Mucosa of rectum (tissue), 2 donors: Measurements from ENCODE around the gene TMC6.

Experiments used
- H3K27ac ChIP-seq, 2 donors: one replicate each; pipeline ENCODE4 v1.7.0; 2013; ENCODE audit warnings: inconsistent platforms in 2 of 2, low read depth in 2 of 2, low read length in 2 of 2
- H3K27me3 ChIP-seq, 2 donors: one replicate each; pipeline ENCODE4 v1.7.0; 2013; ENCODE audit warnings: low read length in 2 of 2; ENCODE audit not compliant: control insufficient read depth in 2 of 2, insufficient read depth in 2 of 2
- H3K36me3 ChIP-seq, 2 donors: one replicate each; pipeline ENCODE4 v1.7.0; 2013; ENCODE audit warnings: low read length in 2 of 2; ENCODE audit not compliant: control insufficient read depth in 2 of 2, insufficient read depth in 2 of 2
- H3K4me1 ChIP-seq, 2 donors: one replicate each; pipeline ENCODE4 v1.7.0; 2013; ENCODE audit warnings: low read length in 2 of 2, mild to moderate bottlenecking in 1 of 2; ENCODE audit not compliant: control insufficient read depth in 2 of 2, insufficient read depth in 2 of 2
- H3K4me3 ChIP-seq, 2 donors: one replicate each; pipeline ENCODE4 v1.7.0; 2013; ENCODE audit warnings: low read length in 2 of 2
- H3K9ac ChIP-seq, 2 donors: one replicate each; pipeline ENCODE4 v1.7.0; 2013; ENCODE audit warnings: low read length in 2 of 2, low read depth in 1 of 2, mild to moderate bottlenecking in 1 of 2
- H3K9me3 ChIP-seq, 2 donors: one replicate each; pipeline ENCODE4 v1.7.0; 2013; ENCODE audit warnings: low read length in 2 of 2; ENCODE audit not compliant: control insufficient read depth in 2 of 2
- donor health status: healthy.
- donor health status: Normal muscosa, but diverticular disease.

The TMC6 gene

DNA sequence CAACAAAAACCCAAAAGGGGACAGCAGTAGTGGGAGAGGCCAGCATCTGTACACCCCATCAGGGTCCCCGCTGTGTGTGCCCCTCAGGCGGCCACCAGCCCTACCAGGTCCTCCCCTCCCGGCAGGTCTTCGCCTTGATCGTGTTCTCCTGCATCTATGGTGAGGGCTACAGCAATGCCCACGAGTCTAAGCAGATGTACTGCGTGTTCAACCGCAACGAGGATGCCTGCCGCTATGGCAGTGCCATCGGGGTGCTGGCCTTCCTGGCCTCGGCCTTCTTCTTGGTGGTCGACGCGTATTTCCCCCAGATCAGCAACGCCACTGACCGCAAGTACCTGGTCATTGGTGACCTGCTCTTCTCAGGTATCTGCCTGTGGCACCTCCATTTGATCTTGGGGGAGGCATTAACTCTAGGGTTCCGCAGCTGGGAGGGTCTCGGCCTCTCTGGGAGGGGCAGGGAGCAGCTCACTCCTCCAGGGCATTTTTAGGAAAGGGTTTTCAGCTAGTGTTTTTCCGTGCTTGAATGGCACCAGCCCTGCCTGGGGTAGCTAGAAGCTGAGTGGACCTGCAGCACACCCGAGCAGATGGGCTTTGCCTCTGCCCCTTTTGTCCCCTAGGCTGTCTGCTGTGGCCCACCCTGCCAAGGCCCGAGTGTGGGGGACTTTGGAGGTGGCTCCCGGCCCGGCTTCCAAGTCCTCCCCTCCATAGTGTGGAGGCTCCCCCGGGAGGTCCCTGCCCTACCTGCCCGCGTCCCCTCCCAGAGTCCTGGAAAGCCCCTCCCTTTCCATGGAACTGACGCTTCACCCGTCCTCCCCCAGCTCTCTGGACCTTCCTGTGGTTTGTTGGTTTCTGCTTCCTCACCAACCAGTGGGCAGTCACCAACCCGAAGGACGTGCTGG is 42.4 kb upstream of the TMC6 start:
- Histone ChIP-seq H3K4me3 (peak overlapping the region in 1 of 2 donors; percentile 13), H3K9ac (peak overlapping the region in 1 of 2 donors; percentile 74), H3K9me3 (no peaks in the 10 kb centered on the region), H3K4me1 (peaks cover 64 to 76% of the 10 kb centered on the region in 2 donors), H3K27ac (peak overlapping the region; percentile 93 to 97), H3K27me3 (no peaks in the 10 kb centered on the region), H3K36me3 (peaks cover 12 to 14% of the 10 kb centered on the region in 2 donors)

DNA sequence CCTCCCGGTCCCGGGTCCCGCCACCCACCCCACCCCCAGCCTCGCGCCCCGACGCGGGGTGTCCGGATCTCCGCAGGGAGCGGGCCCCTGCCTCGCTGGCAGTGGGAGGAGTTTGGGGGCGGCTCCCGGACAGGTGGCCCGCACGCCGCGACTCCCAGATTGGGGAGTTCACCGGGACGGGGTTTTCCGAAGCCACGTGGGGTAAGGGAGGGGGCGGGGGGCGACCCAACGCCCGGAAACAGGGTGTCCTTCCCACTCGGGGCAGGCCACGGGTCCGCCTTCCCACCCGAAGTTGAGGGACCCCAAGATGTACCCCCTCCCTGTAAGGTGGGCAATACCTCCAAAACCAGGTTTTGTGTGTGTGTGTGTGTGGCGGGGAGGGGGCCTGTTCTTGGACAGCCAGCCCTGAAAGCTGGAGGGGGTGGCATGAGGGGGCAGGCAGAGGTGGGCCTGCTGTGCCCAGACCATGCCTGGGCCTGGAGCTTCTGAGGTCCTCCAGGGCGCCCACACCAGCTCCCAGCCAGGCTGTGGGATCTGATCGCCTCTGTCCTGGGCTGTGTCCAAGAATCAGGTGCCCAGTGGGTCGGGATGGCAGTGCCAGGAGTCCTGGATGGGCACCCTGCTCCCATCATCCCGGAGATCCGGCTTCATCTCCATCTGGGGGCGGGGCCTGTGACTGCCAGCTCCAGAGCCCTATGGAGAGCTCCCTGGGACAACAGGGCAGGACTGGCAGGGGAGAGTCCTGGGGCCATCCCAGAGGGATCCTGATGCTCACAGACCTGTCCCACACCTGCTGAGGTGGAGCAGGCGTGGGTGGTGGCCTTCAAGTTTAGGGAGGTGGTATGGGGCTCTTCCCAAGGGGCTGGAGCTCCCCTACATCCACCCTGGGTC is 40.6 kb upstream of the TMC6 start:
- Histone ChIP-seq H3K27me3 (no peaks in the 10 kb centered on the region), H3K9me3 (no peaks in the 10 kb centered on the region), H3K27ac (peak overlapping the region; percentile 78 to 88), H3K4me3 (peak overlapping the region; percentile 63 to 71), H3K9ac (peak overlapping the region; percentile 68 to 91), H3K4me1 (peaks cover 46 to 59% of the 10 kb centered on the region in 2 donors), H3K36me3 (peaks cover 12 to 14% of the 10 kb centered on the region in 2 donors)

DNA sequence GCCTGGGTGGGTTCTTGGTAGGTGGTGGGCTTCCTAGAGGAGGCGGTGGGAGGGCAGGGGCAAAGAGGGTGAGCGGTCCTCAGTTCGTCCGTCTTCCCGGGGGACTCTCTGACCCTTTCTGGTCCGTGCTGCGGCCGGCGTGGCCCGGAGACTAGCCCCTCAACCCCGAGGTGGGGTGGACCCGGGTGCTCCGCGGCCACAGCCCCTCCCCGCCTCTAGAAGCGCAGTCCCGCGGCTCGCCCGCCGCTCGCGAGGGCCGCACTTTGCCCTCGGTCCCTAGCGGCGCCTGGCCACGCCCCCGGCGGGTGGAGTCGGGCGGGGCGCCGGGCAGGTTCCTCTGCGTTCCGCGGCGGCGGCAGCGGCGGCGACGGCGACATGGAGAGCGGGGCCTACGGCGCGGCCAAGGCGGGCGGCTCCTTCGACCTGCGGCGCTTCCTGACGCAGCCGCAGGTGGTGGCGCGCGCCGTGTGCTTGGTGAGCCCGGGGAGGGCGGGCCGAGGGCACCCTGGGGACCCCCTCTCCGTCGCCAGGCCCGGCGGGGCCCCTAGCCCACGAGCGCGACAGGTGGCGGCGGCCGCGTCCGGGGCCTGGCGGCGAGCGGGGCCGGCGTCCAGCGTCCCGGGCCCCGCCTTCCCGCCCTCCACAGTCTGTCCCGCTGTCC is 39.8 kb upstream of the TMC6 start, which contains the start of gene SYNGR2:
SYNGR2 (plus strand) TSS at position 340 of the 661 bp plus-strand sequence; CDS start at position 376, 36 bp downstream.
- Histone ChIP-seq H3K4me1 (peaks cover 38 to 51% of the 10 kb centered on the region in 2 donors), H3K4me3 (peak within 1 kb of the TSS; percentile 63 to 71), H3K9ac (peak within 1 kb of the TSS; percentile 68 to 91), H3K9me3 (no peaks in the 10 kb centered on the region), H3K27ac (peak within 1 kb of the TSS; percentile 78 to 88), H3K27me3 (no peaks in the 10 kb centered on the region), H3K36me3 (peaks cover 11 to 13% of the 10 kb centered on the region in 2 donors)

DNA sequence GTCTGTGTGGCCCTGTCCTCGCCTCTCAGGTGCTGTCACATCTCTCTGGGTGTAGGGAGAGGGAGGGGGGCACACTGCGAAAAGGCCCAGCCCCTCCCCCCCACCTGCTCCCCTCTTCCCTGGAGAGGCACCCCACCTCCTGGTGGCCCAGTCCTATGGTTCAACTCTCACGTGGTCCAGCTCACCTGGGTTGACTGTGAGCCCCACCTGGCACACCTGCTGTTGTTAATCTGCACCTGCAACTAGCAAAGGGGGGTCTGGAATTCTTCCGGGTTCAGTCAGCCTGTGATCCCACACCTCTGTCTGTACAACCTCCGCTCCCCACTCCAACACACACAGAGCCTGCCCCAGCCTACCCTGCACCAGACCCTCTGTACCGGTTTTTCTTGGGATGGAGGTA is 37.9 kb upstream of the TMC6 start:
- H3K4me1 ChIP-seq, result peaks cover 18 to 31% of the 10 kb centered on the region in 2 donors
- H3K4me3 ChIP-seq, result no peak overlapping the region
- no peaks in the 10 kb centered on the region for H3K9me3 ChIP-seq
- peak overlapping the region in 1 of 2 donors; percentile 19 for H3K27ac ChIP-seq
- H3K9ac ChIP-seq, result no peak overlapping the region
- peaks cover 2 to 5% of the 10 kb centered on the region in 2 donors for H3K36me3 ChIP-seq
- no peaks in the 10 kb centered on the region for H3K27me3 ChIP-seq

DNA sequence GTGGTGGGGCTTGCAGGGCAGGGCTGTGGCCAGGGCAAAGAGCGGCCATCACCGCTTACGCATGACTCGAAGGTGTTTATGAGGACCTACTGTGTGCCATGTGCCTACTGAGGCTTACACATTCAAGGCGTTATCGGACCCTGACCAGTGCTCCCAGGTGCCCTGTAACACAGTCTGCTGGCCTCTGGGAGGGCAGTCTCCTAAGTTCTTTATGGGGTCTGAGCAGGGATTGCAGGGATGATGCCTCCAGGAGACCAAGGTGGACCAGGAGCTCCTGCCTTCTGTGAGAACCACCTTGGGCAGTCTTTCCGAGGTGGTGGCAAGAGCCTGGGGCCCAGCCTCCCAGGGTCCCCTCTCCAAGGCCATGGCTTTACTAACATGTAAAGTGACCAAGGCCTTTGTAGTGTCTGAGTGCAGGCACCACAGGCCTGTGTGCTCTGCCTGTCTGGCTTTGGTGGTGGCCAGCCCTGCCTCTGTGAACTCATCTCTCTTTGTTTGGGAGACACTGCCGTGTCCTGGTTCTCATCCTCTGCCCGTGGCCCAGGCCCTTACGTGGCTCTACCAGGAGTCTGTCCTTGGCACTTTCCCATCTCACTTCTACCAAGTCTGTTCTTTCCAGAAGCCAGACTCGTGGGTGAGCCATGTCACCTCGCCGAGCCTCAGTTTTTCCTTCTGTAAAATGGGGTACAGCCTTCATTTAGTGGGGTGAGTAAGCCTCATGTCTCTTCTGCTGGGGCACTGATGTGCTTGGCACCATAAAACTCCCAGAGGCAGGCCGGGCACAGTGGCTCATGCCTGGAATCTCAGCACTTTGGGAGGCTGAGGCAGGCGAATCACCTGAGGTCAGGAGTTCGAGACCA is 36.4 kb upstream of the TMC6 start:
- Histone ChIP-seq H3K4me1 (peaks cover 11 to 19% of the 10 kb centered on the region in 2 donors), H3K4me3 (no peak overlapping the region), H3K27ac (no peak overlapping the region), H3K36me3 (no peaks in the 10 kb centered on the region), H3K27me3 (no peaks in the 10 kb centered on the region), H3K9ac (no peak overlapping the region), H3K9me3 (no peaks in the 10 kb centered on the region)

DNA sequence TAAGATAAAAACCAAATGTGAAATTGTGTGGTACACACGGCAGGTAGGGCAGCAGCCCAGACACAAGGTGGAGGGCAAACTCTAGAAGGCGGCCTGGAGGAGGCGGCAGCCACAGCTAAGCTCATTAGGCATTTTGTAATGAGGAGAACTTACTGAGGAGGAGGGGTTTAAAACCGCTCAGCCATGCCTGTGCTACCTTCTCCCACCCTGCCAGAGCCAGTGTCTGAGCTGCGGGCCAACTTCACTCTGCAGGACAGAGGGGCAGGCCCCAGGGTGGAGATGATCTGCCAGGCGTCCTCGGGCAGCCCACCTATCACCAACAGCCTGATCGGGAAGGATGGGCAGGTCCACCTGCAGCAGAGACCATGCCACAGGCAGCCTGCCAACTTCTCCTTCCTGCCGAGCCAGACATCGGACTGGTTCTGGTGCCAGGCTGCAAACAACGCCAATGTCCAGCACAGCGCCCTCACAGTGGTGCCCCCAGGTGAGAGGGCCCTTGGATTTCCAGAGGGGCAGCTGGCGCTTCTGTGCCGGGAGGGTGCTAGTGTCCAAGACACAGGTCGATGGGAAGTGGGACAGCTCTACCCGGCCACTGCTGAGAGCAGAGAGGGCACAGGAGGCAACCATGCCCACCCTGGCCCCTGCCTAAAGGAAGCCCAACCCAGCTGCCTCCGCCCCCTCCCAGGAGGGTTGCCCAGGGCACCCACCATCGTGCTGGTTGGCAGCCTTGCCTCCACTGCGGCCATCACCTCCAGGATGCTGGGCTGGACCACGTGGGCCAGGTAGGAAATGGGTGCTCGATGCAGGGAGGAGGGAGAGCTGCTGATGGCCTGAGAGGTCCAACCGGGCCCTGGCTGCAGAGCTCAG is 35.6 kb upstream of the TMC6 start:
- H3K36me3 ChIP-seq, result no peaks in the 10 kb centered on the region
- peaks cover 2 to 10% of the 10 kb centered on the region in 2 donors for H3K4me1 ChIP-seq
- no peak overlapping the region for H3K27ac ChIP-seq
- no peaks in the 10 kb centered on the region for H3K9me3 ChIP-seq
- no peaks in the 10 kb centered on the region for H3K27me3 ChIP-seq
- no peak overlapping the region for H3K9ac ChIP-seq
- no peak overlapping the region for H3K4me3 ChIP-seq

DNA sequence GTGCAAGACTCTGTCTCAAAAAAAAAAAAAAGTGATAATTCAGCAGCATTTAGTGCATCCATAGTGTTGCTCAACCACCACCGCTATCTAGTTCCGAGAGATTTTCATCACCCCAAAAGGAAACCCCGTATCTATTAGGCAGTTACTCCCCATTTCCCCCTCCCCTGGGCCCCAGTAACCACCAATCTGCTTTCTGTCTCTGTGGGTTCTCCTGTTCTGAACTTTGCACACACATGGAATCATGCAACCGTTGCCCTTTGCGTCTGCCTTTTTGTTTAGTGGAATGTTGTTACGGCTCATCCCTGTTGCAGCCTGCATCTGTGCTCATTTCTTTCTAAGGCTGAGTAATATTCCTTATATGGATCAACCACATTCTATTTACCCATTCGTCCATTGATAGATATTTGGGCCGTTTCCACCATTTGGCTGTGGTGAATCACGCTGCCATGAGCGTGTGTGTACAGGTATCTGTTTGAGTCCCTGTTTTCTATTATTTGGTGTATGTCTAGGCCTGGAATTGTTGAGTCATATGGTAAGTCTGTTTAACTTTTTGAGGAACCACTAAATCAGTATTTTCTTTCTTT is 31.1 kb upstream of the TMC6 start:
- no peak overlapping the region for H3K9ac ChIP-seq
- peaks cover 7% of the 10 kb centered on the region in 2 donors for H3K4me1 ChIP-seq
- H3K4me3 ChIP-seq, result no peak overlapping the region
- H3K27me3 ChIP-seq, result no peaks in the 10 kb centered on the region
- H3K9me3 ChIP-seq, result no peaks in the 10 kb centered on the region
- H3K36me3 ChIP-seq, result no peaks in the 10 kb centered on the region
- H3K27ac ChIP-seq, result no peak overlapping the region

DNA sequence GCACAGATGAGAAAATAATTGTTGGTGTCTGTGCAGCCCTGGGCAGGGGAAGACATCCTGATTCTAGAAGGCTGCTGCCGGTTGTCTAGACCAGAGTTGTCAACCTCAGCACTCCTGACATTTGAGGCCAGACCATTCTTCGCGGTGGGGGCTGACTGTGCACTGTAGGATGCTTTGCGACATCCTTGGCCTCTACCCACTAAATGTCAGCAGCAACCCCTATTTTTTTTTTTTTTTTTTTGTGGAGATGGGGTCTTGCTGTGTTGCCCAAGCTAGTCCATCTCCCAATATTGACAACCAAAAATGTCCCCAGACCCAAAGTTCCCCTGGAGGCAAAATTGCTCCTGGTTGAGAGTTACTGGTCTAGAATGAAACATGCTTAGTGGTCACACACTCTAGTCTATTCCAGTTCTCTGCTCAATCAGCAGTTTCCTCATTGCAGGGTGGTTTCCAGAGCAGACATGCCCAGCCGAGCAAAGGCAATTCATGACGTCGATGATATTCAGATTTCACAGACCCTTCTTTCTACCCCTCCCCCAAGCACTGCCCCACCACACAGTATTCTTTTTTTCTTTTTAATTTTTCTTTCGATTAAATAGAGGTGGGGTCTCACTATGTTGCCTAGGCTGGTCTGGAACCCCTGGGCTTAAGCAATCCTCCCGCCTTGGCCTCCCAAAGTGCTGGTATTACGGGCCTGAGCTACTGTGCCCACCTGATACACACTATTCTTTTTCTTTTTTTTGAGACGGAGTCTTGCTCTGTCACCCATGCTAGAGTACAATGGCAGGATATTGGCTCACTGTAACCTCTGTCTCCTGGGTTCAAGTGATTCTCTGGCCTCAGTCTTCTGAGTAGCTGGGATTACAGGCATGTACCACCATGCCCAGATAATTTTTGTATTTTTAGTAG is 26.6 kb upstream of the TMC6 start:
- H3K27me3 ChIP-seq, result no peaks in the 10 kb centered on the region
- peak overlapping the region in 1 of 2 donors; percentile 33 for H3K9ac ChIP-seq
- H3K36me3 ChIP-seq, result no peaks in the 10 kb centered on the region
- H3K4me3 ChIP-seq, result peak overlapping the region in 1 of 2 donors; percentile 2
- H3K4me1 ChIP-seq, result peaks cover 23% of the 10 kb centered on the region in 2 donors
- H3K9me3 ChIP-seq, result no peaks in the 10 kb centered on the region
- H3K27ac ChIP-seq, result peak overlapping the region; percentile 19 to 65
